Neural progenitor cell (in vitro differentiated cells): ENCODE measurements around the gene MYO1D.

ENCODE experiments used
- CTCF ChIP-seq: fragments of 200-600 bp; sonication (generic); IDR thresholded peaks from 2 replicates; pipeline ENCODE4 v1.5.1; 2017; ENCODE audit warnings: antibody characterized with exemption, mild to moderate bottlenecking
- EZH2 ChIP-seq: fragments of 200-600 bp; sonication (generic); IDR thresholded peaks from 2 replicates; pipeline ENCODE4 v1.6.1; 2017; ENCODE audit warnings: antibody characterized with exemption, mild to moderate bottlenecking, moderate library complexity
- EZH2phosphoT487 ChIP-seq: fragments of 200-600 bp; sonication (generic); IDR thresholded peaks from 2 replicates; pipeline ENCODE4 v1.6.1; 2017; ENCODE audit warnings: antibody characterized with exemption

DNA sequence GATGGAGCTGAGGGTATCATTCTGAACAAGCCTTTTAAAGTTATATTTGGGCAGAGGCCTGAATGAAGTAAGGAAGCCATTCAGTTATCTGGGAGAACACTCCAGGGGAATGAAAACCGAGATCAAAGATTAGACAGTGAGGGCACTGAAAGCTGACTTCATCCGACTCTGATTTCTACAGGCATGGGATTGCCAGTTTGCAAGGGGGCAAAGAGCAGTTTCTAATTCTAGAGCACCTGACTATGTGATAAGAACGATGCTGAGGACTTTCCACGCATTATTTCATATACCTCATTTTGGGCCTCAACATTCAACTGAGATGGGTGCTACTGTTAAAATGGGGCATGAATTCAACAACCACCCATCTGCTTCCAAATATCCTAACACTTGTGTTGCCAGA lies 254.4 kb downstream of the MYO1D start:
- TF ChIP-seq EZH2, result no peak
- no peak for TF ChIP-seq CTCF
- TF ChIP-seq EZH2phosphoT487, result no peak
